ENCODE measurements around the gene FLAD1. TPM values are rescaled to one million over a fixed set of nuclear protein-coding genes. Genes with fewer than 3 reads are reported as not detected.

The FLAD1 gene
- total and polyA plus RNA-seq, 2 experiments from 2014 or later = 74.5 to 75.0 TPM

DNA sequence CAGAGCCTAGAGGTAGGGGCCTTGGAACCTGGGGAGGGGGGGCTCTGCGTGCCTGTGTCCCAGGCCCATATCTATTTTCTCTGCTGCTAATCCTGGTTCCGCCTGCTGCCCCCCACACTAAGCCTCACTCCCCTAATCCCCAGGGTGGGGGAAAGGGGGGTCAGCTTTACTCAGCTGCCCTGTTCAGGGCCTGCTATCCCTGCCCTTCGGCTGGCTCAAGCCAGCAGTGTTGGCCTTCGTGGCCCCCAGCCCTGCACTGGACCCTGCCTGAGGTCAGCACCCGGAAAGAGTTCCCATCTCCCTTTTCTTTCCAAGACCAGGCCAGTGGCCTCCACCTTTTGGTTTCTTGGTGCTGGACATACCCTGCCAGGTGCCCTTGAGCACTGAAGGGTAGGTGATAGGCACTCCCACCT lies 27.9 kb downstream of the FLAD1 start (continued):
- TF ChIP-seq, protein P1, sequence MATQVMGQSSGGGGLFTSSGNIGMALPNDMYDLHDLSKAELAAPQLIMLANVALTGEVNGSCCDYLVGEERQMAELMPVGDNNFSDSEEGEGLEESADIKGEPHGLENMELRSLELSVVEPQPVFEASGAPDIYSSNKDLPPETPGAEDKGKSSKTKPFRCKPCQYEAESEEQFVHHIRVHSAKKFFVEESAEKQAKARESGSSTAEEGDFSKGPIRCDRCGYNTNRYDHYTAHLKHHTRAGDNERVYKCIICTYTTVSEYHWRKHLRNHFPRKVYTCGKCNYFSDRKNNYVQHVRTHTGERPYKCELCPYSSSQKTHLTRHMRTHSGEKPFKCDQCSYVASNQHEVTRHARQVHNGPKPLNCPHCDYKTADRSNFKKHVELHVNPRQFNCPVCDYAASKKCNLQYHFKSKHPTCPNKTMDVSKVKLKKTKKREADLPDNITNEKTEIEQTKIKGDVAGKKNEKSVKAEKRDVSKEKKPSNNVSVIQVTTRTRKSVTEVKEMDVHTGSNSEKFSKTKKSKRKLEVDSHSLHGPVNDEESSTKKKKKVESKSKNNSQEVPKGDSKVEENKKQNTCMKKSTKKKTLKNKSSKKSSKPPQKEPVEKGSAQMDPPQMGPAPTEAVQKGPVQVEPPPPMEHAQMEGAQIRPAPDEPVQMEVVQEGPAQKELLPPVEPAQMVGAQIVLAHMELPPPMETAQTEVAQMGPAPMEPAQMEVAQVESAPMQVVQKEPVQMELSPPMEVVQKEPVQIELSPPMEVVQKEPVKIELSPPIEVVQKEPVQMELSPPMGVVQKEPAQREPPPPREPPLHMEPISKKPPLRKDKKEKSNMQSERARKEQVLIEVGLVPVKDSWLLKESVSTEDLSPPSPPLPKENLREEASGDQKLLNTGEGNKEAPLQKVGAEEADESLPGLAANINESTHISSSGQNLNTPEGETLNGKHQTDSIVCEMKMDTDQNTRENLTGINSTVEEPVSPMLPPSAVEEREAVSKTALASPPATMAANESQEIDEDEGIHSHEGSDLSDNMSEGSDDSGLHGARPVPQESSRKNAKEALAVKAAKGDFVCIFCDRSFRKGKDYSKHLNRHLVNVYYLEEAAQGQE (IDR thresholded peaks at IDR 0.05; ENCODE audit: unreplicated experiment) = no peak
- TF ChIP-seq POLR2AphosphoS5 (IDR thresholded peaks at IDR 0.05; ENCODE audit: low read depth) (no peak), EZH2phosphoT487 (IDR thresholded peaks at IDR 0.05; ENCODE audit: unreplicated experiment) (no peak)

DNA sequence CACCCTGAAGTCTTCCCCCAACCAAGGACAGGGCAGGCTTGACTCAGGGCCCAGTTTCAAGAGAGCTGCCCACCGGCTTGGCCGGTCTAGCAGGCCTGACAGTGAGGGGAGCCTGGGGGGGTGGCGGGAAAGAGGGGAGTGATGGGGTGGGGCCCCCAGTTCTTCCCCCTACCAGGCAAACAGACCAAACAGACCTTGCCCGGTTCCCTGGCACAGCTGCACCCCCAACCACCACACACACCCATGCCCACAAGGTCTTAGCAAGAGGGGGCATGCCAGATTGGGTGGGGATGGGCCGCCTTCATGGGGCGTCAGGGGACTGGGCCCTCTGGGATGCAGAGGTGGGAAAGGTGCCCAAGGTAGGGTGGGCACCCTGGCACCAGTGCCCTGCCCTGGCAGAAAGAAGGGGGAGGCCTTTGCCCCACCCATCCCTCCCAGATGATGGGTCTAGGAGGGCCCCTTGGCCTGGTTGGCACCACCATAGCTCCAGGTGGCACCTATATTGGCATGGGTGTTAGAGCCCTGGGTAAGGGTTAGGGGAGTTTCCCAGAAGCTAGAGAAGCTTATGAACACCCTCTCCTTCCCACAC lies 28.4 kb downstream of the FLAD1 start:
- no peaks in the 10 kb centered on the region for H3K36me3 ChIP-seq (ENCODE audit: insufficient read depth)
- no peaks in the 10 kb centered on the region for H3K27me3 ChIP-seq (ENCODE audit: insufficient read depth)
- peaks cover 43% of the 10 kb centered on the region for H3K4me1 ChIP-seq (ENCODE audit: insufficient read depth)
- H3K27ac ChIP-seq (ENCODE audit: low read depth) = no peak overlapping the region
- no peak overlapping the region for H3K4me2 ChIP-seq
- H4K20me1 ChIP-seq (replicated peaks; ENCODE audit: insufficient read depth) = peaks cover 7% of the 10 kb centered on the region
- Mint-ChIP-seq H3K36me3 (ENCODE audit: low read depth) (peaks cover 29% of the 10 kb centered on the region), H3K4me3 (no peak overlapping the region; the same call in 2 of the 3 replicates), H3K27ac (peak overlapping the region; percentile 92; the same call in 1 of the 2 replicates), H3K27me3 (ENCODE audit: insufficient read depth, low read depth, poor library complexity) (peaks cover 22% of the 10 kb centered on the region), H3K9me3 (no peaks in the 10 kb centered on the region), H3K4me1 (peaks cover 58% of the 10 kb centered on the region)
- DNase-seq (ENCODE audit: low spot score) = no peak
- no peaks in the 10 kb centered on the region for H3K9me2 ChIP-seq (ENCODE audit: insufficient read depth)
- 0 out of 2 replicates have a peak, but pooled peaks cover 3% of the 10 kb centered on the region for H3F3A ChIP-seq (replicated peaks; ENCODE audit: low read depth)
- H2AFZ ChIP-seq = no peak overlapping the region
- ATAC-seq = no peak
- no peak overlapping the region for H3K4me3 ChIP-seq
- peaks cover 25% of the 10 kb centered on the region for H3K79me2 ChIP-seq (replicated peaks; ENCODE audit: insufficient read depth)
- TF ChIP-seq, protein P1 (IDR thresholded peaks at IDR 0.05; ENCODE audit: unreplicated experiment) = no peak
- TF ChIP-seq JUNB (IDR thresholded peaks at IDR 0.05; ENCODE audit: unreplicated experiment) (no peak), ZNF114 (CRISPR knock-in tag; IDR thresholded peaks at IDR 0.05) (no peak), EZH2phosphoT487 (IDR thresholded peaks at IDR 0.05; ENCODE audit: unreplicated experiment) (no peak), NANOG (IDR thresholded peaks at IDR 0.05; ENCODE audit: borderline replicate concordance) (no peak), STAT1 (IDR thresholded peaks at IDR 0.05; ENCODE audit: unreplicated experiment) (no peak), CREB1 (CRISPR knock-in tag; IDR thresholded peaks at IDR 0.05; ENCODE audit: low read depth) (no peak), EZH2 (IDR thresholded peaks at IDR 0.05; ENCODE audit: low read depth, unreplicated experiment) (no peak), ZNF331 (CRISPR knock-in tag; IDR thresholded peaks at IDR 0.05; ENCODE audit: low read depth) (no peak), POLR2AphosphoS5 (IDR thresholded peaks at IDR 0.05; ENCODE audit: low read depth) (no peak)
- TF ChIP-seq, protein P2, sequence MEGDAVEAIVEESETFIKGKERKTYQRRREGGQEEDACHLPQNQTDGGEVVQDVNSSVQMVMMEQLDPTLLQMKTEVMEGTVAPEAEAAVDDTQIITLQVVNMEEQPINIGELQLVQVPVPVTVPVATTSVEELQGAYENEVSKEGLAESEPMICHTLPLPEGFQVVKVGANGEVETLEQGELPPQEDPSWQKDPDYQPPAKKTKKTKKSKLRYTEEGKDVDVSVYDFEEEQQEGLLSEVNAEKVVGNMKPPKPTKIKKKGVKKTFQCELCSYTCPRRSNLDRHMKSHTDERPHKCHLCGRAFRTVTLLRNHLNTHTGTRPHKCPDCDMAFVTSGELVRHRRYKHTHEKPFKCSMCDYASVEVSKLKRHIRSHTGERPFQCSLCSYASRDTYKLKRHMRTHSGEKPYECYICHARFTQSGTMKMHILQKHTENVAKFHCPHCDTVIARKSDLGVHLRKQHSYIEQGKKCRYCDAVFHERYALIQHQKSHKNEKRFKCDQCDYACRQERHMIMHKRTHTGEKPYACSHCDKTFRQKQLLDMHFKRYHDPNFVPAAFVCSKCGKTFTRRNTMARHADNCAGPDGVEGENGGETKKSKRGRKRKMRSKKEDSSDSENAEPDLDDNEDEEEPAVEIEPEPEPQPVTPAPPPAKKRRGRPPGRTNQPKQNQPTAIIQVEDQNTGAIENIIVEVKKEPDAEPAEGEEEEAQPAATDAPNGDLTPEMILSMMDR (conservative IDR thresholded peaks at IDR 0.05; ENCODE audit: low read depth in 2 of 2) = no peak
- TF ChIP-seq, protein P3, sequence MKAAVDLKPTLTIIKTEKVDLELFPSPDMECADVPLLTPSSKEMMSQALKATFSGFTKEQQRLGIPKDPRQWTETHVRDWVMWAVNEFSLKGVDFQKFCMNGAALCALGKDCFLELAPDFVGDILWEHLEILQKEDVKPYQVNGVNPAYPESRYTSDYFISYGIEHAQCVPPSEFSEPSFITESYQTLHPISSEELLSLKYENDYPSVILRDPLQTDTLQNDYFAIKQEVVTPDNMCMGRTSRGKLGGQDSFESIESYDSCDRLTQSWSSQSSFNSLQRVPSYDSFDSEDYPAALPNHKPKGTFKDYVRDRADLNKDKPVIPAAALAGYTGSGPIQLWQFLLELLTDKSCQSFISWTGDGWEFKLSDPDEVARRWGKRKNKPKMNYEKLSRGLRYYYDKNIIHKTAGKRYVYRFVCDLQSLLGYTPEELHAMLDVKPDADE (IDR thresholded peaks at IDR 0.05) = no peak

All from GM23338 (cell line).